ENCODE measurements around the gene PPDPF. TPM values are rescaled to one million over a fixed set of nuclear protein-coding genes. Genes with fewer than 3 reads are reported as not detected.

PPDPF gene
- total RNA-seq, 4 donors from 2014 or later = 114 to 256 (median 162) TPM

DNA sequence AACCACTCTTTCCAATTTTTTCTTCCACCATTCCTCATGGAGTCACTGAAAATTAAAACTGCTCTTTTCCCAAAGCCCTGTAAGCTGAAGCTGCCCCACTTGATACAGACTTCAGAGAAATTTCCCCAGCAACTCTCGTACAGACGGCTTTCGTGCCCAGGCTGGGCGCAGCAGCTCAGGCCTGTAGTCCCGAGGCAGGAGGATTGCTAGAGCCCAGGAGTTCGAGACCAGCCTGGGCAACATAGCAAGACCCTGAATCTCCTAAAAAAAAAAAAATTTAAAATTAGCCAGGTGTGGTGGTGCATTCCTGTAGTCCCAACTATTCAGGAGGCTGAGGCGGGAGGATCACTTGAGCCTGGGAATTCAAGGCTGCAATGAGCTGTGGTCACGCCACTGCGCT lies 6.6 kb downstream of the PPDPF start:
- TF ChIP-seq, protein P1, sequence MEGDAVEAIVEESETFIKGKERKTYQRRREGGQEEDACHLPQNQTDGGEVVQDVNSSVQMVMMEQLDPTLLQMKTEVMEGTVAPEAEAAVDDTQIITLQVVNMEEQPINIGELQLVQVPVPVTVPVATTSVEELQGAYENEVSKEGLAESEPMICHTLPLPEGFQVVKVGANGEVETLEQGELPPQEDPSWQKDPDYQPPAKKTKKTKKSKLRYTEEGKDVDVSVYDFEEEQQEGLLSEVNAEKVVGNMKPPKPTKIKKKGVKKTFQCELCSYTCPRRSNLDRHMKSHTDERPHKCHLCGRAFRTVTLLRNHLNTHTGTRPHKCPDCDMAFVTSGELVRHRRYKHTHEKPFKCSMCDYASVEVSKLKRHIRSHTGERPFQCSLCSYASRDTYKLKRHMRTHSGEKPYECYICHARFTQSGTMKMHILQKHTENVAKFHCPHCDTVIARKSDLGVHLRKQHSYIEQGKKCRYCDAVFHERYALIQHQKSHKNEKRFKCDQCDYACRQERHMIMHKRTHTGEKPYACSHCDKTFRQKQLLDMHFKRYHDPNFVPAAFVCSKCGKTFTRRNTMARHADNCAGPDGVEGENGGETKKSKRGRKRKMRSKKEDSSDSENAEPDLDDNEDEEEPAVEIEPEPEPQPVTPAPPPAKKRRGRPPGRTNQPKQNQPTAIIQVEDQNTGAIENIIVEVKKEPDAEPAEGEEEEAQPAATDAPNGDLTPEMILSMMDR (IDR thresholded peaks at IDR 0.05) = no peak
- TF ChIP-seq EP300 (IDR thresholded peaks at IDR 0.05) (no peak), POLR2A (IDR thresholded peaks at IDR 0.05) (no peak), POLR2AphosphoS5 (IDR thresholded peaks at IDR 0.05) (no peak)
- H3K27ac ChIP-seq = no peak overlapping the region
- ATAC-seq = no peak
- H3K4me1 ChIP-seq = peaks cover 0 to 13% (median 5%) of the 10 kb centered on the region in 3 donors
- 88% methylated on average over 4 of the region's 9 CpGs; no CpG with 5 or more reads in 1 of the 2 donors for WGBS, 2 donors (ENCODE audit: low coverage in 1 of 2)
- peaks cover 9% of the 10 kb centered on the region for H3K27me3 ChIP-seq
- no peak overlapping the region for H3K4me3 ChIP-seq
- H3K9me3 ChIP-seq = peaks cover 0 to 4% (median 0%) of the 10 kb centered on the region in 3 donors
- H3K36me3 ChIP-seq = peaks cover 0 to 17% of the 10 kb centered on the region in 2 donors

DNA sequence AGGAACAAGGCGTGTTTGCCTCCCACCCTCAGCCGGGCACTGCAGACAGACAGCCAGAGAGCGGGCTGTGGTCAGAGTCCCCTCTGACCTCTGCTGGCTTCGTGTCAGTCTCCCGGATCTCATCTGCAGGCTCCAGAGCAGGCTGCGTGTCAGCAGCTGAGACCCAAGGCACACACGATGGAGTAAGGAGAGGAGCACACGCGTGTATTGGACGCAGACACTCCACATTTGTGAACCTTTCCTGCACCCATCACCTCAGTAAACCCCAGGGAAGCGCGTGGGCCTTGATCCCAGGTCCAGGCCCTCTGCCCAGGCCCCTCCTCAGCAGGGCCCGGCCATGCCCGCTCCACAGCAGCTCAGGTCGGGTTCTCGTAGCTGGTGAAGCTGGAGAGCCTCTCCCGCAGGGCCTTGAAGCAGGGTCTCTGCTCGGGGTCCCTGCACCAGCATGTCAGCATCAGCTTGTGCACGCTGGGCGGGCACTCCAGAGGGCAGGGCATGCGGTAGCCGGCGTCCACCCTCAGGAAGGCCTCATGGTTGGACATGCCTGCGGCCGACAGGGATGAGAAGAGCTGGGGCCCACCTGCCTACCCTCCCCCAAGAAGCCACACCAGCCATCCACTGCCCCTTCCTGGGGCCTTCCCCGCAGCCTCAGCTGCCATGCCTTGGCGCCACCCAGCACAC lies 8.8 kb downstream of the PPDPF start:
- TF ChIP-seq POLR2AphosphoS5 (IDR thresholded peaks at IDR 0.05) (no peak), EP300 (IDR thresholded peaks at IDR 0.05) (no peak), POLR2A (IDR thresholded peaks at IDR 0.05) (no peak)
- TF ChIP-seq, protein P1 (IDR thresholded peaks at IDR 0.05) = no peak
- Histone ChIP-seq H3K4me3 (no peak overlapping the region), H3K4me1 (no peaks in the 10 kb centered on the region), H3K9me3 (no peaks in the 10 kb centered on the region), H3K27ac (no peak overlapping the region), H3K36me3 (no peaks in the 10 kb centered on the region), H3K27me3 (peaks cover 29% of the 10 kb centered on the region)
- 100% methylated on average over 2 of the region's 27 CpGs; no CpG with 5 or more reads in 1 of the 2 donors for WGBS, 2 donors (ENCODE audit: low coverage in 1 of 2)
- ATAC-seq = no peak

DNA sequence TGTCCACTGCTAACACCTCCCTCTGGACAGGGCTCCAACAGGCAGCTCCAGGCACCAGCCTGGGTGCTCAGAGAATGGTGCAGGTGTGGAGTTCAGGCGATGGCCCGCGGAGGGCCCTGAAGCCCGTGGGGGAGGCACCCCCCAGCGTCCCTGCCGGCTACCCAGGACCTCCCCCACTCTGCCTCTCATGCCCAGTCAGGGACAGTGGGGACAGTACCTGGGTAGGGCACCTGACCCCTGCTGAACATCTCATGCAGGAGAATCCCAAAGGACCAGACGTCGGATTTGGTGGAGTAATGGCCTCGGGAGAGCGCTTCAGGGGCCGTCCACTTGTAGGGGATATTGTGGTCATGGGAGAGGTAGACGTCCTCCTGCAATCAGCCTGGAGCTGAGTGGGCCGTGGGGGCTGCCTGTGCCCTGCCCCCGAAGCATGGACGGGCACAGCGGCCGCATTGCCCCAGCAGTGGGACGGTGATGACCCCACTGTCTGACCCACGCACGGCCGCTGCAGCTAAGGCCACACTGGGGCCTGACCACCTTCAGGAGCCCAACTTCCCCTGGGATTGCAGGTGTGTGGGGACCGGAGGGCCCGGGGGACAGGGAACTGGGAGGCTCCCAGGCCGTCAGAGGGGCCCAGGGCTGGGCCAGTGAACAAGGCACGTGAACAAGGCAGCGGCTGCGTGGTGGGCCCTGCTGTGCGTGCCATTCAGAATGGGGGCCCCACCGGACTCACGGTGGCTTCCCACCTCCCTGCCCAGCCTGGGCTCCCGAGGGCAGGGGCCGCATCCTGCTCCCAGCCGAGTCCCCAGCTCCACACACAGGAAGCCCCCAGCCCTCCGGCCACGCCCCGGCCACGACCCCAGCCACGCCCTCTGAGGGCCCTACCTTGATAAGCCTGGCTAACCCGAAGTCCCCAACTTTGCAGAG lies 9.6 kb downstream of the PPDPF start:
- Histone ChIP-seq H3K9me3 (no peaks in the 10 kb centered on the region), H3K27ac (no peak overlapping the region), H3K4me1 (peaks cover 0 to 7% (median 2%) of the 10 kb centered on the region in 3 donors), H3K4me3 (no peak overlapping the region), H3K27me3 (peaks cover 37% of the 10 kb centered on the region), H3K36me3 (no peaks in the 10 kb centered on the region)
- no peak for TF ChIP-seq POLR2AphosphoS5 (IDR thresholded peaks at IDR 0.05)
- TF ChIP-seq POLR2A (IDR thresholded peaks at IDR 0.05) = no peak
- TF ChIP-seq, protein P1 (IDR thresholded peaks at IDR 0.05) = no peak
- no peak for TF ChIP-seq EP300 (IDR thresholded peaks at IDR 0.05)
- ATAC-seq = no peak
- WGBS, 2 donors (ENCODE audit: low coverage in 1 of 2) = no CpG with 5 or more reads among the region's 39 CpGs

DNA sequence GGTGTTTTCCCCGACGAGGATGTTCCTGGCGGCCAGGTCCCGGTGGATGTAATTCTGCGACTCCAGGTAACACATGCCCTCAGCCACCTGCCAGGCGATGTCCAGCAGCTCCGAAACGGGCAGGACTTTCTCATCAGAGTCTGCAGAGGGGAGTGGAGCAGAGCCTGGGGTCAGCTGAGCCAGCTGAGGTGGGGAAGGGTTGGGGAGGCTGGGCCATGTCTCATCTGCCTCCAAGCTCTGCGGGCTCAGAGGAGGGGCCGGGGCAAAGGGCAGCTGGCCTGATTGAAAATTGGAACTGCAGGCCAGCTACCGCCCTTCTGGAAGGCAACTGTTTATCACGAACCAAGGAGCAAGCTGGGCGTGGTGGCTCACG lies 10.2 kb downstream of the PPDPF start:
- peaks cover 43% of the 10 kb centered on the region for H3K27me3 ChIP-seq
- TF ChIP-seq EP300 (IDR thresholded peaks at IDR 0.05) (no peak), POLR2A (IDR thresholded peaks at IDR 0.05) (no peak), POLR2AphosphoS5 (IDR thresholded peaks at IDR 0.05) (no peak)
- TF ChIP-seq, protein P1 (IDR thresholded peaks at IDR 0.05) = no peak
- ATAC-seq = no peak
- no peak overlapping the region for H3K27ac ChIP-seq
- no peaks in the 10 kb centered on the region for H3K9me3 ChIP-seq
- no CpG with 5 or more reads among the region's 14 CpGs for WGBS, 2 donors (ENCODE audit: low coverage in 1 of 2)
- H3K4me3 ChIP-seq = no peak overlapping the region
- no peaks in the 10 kb centered on the region for H3K36me3 ChIP-seq
- H3K4me1 ChIP-seq = peaks cover 0 to 11% (median 4%) of the 10 kb centered on the region in 3 donors
